ENCODE data around the gene GSTM2. TPM values are rescaled to one million over a fixed set of nuclear protein-coding genes. Genes with fewer than 3 reads are reported as not detected.
A peak's percentile ranks its signal among the peaks of the same experiment; 100 is the strongest.
"Not testable (repeated sequence)": the region's sequence is repeated elsewhere in the genome, so short reads cannot be mapped to it uniquely, and the experiment has no call there.

The GSTM2 gene
- polyA plus RNA-seq, 3 donors = 190 to 270 (median 197) TPM

DNA sequence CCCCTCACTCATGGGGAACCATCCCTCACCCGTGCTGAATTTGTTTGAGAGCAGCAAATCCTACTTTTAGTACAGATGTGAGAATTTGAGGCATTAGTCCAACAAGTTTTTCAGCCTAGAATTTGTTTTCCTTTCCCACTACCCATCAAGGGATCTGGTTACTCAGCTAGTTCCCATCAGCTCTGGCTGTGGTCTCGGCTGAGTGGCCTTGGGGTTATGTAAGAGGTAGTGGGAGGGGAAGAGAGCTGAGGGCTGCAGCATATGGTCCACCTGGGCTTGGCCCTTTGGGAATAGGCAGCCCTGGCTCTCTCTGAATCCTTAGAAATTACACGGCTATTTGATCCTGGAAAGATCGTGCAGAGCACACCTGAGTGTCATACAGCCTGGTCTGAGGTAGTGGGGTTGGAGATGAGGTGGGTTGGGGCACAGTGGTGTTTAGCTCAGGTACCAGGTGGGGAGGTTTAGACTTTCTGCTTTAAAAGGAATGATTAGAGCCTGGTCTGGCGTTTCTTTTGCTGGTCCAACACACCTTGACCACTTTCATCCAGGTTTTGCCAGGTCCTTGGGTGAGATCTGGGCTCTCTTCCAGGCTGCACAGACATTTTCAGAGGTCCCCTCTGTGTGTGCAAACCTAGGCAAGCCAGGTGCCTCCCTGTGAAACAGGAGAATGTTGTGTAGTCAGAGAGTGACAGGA is 7.7 kb upstream of the GSTM2 start:
- peak in 8 of 11 donors; percentile 42 to 84 (median 70) for DNase-seq (ENCODE audit: extremely low read depth in 1 of 11, low read depth in 9 of 11, low spot score in 4 of 11)

DNA sequence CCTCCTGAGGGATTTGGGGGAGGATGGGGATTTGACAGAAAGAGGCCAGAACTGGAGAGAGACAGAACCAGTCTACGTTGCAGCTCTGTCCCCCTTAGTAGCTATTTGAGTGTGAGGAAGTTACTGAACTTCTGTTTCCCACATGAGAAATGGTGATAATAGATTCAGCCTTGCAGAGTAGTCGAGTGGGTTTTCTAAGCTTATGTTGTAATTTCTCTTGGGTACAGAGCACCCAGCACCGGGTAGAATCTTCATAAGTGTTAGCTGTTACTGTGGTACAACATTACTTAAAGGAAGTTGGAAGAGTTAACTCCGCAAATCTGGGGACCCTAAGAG is 7.2 kb upstream of the GSTM2 start:
- not testable (repeated sequence) for DNase-seq (ENCODE audit: extremely low read depth in 1 of 11, low read depth in 9 of 11, low spot score in 4 of 11)

DNA sequence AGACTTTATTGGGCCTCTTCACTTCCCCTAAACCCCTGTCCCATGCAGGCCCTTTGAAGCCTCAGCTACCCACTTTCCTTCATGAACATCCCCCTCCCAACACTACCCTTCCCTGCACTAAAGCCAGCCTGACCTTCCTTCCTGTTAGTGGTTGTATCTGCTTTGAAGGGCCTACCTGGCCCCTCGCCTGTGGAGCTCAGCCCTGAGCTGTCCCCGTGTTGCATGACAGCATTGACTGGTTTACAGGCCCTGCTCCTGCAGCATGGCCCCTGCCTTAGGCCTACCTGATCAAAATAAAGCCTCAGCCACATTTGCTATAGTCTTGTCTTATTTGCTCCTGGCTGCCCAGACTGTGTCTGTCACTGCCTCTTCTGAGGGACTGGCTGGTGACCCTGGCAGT is 6.5 kb upstream of the GSTM2 start:
- DNase-seq (ENCODE audit: extremely low read depth in 1 of 11, low read depth in 9 of 11, low spot score in 4 of 11) = no peak

DNA sequence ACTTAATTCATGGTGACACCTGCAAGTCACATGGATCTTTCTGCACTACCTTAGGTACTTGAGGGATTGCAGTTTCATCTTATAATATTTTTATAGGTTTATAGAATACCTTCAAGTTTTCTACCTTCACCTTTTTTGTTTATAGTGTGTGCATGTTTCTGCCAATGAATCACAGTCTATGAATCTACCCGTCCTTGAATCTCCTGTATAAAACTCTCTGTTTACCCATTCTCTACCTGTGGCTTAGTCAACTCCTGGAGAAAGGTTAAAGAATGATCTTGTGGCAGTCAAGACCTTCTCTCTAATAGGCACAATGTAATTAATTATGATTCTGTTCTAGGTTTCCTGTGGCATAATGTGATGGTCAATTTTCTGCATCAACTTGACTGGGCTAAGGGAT is 3.2 kb upstream of the GSTM2 start:
- DNase-seq (ENCODE audit: extremely low read depth in 1 of 11, low read depth in 9 of 11, low spot score in 4 of 11) = no peak

DNA sequence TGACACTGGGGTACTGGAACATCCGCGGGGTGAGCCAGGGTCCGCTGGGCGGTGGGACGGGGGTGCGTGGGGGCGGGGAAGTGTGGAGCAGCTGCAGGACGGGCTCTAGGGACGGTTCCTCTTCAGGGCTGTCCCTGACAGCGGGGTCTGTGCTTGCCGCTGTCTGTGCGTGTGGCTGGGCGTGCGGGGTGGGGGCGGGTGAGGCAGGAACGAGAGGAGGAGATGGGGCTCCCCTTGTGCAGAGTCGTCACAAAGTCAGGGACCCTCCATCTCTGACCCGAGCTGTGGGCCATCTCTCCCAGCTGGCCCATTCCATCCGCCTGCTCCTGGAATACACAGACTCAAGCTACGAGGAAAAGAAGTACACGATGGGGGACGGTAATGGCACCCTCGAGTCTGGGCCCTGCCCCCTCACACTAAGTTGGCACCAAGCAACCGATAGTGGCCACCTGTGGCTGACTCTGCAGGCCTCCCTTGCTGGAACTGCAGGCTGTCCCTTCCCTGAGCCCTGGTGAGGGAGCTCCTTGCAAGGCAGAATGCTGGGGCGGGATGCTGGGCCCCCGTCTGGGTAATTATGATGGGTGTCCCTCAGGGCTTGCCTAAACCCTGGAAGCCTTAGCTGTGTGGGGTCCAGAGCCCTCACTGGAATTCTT is 392 bp downstream of the GSTM2 start:
- no peak for DNase-seq (ENCODE audit: extremely low read depth in 1 of 11, low read depth in 9 of 11, low spot score in 4 of 11)

DNA sequence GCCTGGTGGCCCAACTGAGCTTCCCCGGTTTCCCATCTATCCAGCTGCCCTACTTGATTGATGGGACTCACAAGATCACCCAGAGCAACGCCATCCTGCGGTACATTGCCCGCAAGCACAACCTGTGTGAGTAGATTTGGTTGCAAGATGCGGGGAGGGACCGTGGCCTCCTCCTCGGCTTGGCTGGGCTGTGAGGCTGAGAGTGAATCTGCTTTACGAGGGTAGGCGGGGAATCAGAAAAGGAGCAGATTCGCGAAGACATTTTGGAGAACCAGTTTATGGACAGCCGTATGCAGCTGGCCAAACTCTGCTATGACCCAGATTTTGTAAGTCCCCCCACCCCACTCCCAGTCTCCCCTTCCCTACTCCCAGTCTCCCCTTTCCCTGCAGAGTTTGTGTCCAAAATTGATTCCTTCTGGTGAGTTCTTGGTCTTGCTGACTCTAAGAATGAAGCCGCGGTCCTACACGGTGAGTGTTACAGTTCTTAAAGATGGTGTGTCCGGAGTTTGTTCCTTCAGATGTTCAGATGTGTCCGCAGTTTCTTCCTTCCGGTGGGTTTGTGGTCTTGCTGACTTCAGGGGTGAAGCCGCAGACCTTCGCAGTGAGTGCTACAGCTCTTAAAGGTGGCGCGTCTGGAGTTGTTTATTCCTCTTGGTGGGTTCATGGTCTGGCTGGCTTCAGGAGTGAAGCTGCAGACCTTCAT is 1.5 kb downstream of the GSTM2 start:
- DNase-seq (ENCODE audit: extremely low read depth in 1 of 11, low read depth in 9 of 11, low spot score in 4 of 11) = no peak

DNA sequence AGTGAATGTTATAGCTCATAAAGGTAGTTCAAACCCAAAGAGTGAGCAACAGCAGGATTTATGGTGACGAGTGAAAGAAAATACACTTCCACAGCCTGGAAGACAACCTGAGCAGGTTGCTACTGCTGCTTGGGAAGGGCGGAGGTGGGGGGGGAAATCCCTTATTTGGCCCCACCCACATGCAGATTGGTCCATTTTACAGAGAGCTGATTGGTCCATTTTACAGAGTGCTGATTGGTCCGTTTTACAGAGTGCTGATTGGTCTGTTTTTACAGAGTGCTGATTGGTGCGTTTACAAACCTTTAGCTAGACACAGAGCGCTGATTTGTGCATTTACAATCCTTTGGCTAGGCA is 2.1 kb downstream of the GSTM2 start:
- not testable (repeated sequence) for DNase-seq (ENCODE audit: extremely low read depth in 1 of 11, low read depth in 9 of 11, low spot score in 4 of 11)

DNA sequence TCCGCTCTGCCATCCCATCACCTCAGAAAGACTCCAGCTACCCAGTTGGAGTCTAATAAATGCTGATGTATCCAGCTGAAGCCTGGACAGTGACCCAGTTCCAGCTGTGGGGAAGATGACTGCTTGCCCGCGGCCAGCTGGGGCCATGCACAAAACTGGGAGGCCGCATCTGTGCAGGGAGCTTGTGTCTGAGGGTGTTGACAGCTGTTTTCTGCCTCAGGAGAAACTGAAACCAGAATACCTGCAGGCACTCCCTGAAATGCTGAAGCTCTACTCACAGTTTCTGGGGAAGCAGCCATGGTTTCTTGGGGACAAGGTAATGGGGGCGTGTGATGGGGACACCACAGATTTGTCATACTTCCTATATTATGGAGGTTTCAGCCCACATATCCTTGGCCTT is 3.2 kb downstream of the GSTM2 start:
- DNase-seq (ENCODE audit: extremely low read depth in 1 of 11, low read depth in 9 of 11, low spot score in 4 of 11) = no peak

DNA sequence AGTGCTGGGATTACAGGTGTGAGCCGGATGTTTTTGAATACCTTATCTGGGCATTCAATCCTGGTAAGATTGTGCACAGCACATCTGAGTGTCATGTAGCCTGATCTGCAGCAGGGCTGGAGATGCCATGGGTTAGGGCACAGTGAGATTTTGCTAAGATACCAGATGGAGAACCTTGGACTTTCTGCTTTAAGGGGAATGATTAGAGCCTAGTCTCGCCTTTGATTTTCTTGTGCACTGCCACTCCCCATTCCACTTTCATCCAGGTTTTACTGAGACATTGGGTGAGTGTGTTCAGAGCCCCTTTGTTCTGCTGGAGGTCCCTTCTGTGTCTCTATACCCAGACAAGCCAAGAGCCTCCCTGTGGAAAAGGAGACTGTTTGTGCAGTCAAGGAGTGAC is 6.0 kb downstream of the GSTM2 start:
- not testable (repeated sequence) for DNase-seq (ENCODE audit: extremely low read depth in 1 of 11, low read depth in 9 of 11, low spot score in 4 of 11)

DNA sequence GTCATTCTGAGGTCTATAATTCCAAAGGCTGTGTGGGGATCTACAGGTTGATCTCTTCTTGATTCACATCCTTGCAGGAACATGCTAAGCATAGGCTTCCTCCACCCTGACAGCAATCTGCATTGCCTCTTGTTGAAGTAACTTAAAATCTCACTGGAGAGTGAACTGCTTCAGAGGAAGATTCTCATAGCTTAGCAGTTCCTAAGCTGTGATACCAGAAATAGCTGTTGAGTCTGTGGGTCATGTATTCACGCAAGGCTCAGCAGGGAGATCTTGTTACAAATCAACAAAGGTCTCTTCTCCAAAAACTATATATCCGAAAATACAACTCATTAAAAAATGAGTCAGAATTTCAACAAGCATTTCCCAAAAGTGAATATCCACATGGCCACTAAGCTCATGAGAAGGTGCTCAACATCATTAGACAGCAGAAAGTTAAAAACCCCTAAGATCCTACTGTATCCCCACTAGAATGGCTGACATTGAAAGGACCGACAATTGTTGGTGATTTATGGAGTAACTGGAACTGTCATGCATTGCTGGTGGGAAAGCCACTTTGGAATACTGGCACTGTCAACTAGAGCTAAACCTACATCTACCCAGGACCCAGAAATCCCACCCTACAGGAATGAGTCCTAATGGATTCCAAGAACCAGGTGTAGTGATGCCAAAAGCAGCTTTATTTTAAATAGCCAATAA is 9.0 kb downstream of the GSTM2 start:
- DNase-seq (ENCODE audit: extremely low read depth in 1 of 11, low read depth in 9 of 11, low spot score in 4 of 11) = not testable (repeated sequence)

DNA sequence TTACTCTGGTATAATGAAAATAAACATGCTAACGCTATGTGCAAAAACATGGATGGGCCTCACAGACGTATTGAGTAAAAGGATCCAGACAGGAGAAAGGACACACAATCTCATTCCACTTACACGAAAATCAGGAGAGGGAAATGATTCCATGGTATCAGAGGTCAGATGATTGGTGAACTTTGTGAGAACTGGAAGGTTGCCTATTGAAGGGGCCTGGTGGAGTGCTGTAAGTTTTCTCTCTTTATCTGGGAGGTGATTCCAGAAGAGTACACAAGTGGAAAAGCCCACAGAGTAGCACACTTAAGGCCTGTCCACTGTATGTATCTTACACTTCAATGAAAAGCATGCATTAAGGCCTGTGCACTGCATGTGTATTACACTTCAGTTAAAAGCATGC is 9.6 kb downstream of the GSTM2 start:
- DNase-seq (ENCODE audit: extremely low read depth in 1 of 11, low read depth in 9 of 11, low spot score in 4 of 11) = no peak

DNA sequence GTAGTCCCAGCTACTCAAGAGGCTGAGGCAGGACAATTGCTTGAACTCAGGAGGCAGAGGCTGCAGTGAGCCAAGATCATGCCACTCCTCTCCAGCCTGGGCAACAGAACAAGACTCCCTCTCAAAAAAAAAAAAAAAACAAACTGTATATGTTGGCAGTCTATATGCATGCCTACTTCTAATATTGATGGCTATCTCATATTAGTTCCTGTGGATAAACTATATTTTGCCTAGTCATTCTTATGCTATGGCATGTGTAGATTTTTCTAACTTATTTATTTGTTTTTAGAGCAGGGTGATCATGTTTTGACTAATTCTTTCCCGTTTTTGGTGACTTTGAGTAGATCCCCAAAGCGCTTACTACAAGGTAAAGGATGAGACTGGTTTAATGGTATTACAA is 10.8 kb downstream of the GSTM2 start:
- not testable (repeated sequence) for DNase-seq (ENCODE audit: extremely low read depth in 1 of 11, low read depth in 9 of 11, low spot score in 4 of 11)

DNA sequence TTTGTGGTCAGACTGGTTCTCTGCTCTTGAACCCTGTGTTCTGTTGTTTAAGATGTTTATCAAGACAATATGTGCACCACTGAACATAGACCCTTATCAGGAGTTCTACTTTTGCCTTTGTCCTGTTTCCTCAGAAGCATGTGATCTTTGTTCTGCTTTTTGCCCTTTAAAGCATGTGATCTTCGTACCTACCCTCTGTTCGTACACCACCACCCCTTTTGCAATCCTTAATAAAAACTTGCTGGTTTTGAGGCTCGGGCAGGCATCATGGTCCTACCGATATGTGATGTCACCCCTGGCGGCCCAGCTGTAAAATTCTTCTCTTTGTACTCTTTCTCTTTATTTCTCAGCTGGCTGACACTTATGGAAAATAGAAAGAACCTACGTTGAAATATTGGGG is 16.9 kb downstream of the GSTM2 start:
- DNase-seq (ENCODE audit: extremely low read depth in 1 of 11, low read depth in 9 of 11, low spot score in 4 of 11) = not testable (repeated sequence)

DNA sequence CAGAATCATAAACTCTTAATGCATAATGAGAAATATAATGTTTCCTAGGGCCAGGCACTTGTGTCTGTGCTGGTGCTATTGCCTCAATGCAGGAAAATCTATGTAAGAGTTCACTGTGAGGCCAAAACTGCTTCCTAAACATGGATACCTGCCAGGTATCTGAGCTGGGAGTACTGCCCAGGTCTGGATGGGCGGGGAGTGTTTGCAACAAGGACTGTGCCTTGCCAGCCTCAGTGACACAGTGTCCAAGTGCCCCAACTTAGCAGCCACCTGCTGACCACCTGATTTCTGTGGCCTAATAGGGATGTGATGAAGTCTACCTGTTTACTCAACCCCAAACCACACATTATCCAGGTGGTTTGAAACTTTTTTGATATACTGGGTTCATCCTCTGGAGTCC is 17.5 kb downstream of the GSTM2 start:
- DNase-seq (ENCODE audit: extremely low read depth in 1 of 11, low read depth in 9 of 11, low spot score in 4 of 11) = not testable (repeated sequence)

DNA sequence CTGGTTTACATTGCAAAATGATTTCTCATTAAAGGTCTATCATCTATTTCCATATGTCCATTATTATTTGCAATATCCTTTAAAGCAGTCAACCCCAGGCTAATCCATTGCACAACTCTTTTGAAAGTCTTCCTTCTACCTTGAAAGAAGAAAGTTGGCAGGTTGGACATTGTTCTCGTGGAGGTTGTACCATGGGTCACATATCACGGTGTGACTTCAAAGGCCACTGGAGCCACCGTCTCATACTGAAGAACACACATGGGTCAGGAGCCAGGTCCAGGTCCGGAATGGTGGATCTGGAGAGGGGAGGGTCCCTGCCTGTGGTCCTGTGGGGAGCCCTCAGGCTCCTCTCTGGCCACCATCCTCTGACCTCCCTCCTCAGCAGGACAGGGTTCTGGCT is 18.0 kb downstream of the GSTM2 start:
- DNase-seq (ENCODE audit: extremely low read depth in 1 of 11, low read depth in 9 of 11, low spot score in 4 of 11) = not testable (repeated sequence)

DNA sequence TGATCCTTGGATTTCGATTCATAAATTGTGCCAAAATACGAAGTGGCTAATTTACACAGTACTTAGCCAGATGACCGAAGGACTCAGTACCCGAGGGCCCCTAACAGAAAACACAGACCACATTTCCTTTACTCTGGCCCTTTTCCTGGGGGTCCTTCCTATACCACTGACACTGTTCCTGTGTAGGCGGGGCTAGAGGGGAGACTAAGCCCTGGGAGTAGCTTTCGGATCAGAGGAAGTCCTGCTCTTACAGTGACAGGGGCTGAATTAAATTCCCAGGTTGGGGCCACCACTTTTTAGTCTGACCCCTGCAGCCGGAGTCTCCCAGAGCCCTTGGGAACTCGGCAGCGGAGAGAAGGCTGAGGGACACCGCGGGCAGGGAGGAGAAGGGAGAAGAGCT is 19.3 kb downstream of the GSTM2 start:
- not testable (repeated sequence) for DNase-seq (ENCODE audit: extremely low read depth in 1 of 11, low read depth in 9 of 11, low spot score in 4 of 11)

DNA sequence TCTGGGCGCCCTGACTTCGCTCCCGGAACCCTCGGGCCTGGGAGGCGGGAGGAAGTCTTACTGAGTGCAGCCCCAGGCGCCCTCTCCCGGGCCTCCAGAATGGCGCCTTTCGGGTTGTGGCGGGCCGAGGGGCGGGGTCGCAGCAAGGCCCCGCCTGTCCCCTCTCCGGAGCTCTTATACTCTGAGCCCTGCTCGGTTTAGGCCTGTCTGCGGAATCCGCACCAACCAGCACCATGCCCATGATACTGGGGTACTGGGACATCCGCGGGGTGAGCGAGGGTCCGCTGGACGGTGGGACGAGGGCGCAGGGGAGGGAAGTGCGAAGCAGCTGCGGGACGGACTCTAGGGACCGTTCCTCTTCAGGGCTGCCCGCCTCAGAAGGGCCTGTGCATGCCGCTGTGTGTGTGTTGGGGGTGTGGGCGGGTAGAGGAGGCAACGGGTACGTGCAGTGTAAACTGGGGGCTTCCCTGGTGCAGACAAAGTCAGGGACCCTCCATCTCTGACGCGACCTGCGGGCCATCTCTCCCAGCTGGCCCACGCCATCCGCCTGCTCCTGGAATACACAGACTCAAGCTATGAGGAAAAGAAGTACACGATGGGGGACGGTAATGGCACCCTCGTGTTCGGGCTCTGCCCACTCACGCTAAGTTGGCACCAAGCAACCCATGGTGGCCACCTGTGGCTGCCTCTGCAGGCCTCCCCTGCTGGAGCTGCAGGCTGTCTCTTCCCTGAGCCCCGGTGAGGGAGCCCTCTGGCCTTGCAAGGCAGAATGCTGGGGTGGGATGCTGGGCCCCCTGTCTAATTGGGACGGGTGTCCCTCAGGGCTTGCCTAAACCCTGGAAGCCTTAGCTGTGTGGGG is 20.0 kb downstream of the GSTM2 start, which contains the start of gene GSTM1:
GSTM1 (plus strand) TSS at position 177 of the 859 bp plus-strand sequence; CDS start at position 234, 57 bp downstream.
- DNase-seq (ENCODE audit: extremely low read depth in 1 of 11, low read depth in 9 of 11, low spot score in 4 of 11) = peak in 5 of 11 donors; percentile 38 to 76 (median 51)

DNA sequence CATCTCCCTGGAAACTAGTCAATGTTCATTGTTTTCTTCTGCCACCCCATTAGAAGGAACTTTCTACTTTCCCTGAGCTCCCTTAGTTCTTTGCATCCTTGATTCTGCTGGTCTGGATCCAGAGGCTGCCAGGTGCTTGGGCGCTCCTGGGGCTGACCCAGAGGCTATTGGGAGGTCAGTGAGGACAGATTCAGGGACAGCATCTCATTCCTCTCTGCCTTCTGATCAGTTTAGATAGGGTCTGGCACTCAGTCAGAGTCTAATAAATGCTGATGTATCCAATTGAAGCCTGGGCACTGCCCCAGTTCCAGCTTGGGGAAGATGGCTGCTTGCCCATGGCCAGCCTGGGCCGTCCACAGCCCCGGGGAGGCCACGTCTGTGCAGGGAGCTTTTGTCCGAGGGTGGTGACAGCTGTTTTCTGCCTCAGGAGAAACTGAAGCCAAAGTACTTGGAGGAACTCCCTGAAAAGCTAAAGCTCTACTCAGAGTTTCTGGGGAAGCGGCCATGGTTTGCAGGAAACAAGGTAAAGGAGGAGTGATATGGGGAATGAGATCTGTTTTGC is 22.1 kb downstream of the GSTM2 start:
- DNase-seq (ENCODE audit: extremely low read depth in 1 of 11, low read depth in 9 of 11, low spot score in 4 of 11) = no peak

DNA sequence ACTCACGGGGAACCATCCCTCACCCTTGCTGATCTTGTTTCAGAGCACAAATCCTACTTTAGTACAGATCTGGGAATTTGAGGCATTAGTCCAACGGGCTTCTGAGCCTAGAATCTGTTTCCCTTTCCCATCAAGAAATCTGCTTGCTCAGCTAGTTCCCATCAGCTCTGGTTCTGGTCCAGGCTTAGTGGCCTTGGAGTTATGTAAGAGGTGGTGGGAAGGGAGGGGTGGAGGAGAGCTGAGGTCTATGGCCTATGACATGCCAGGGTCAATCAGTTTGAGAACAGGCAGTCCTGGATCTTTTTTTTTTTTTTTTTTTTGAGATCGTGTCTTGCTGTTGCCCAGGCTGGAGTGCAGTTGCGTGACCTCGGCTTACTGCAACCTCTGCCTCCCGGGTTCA is 23.9 kb downstream of the GSTM2 start:
- no peak for DNase-seq (ENCODE audit: extremely low read depth in 1 of 11, low read depth in 9 of 11, low spot score in 4 of 11)

Measured in renal cortex interstitium (tissue), 11 donors.